GM12873 (cell line): ENCODE data around the gene TCEANC2.

Experiments used
- CTCF ChIP-seq: IDR thresholded peaks from 2 replicates; pipeline ENCODE4 v1.5.1; 2012; ENCODE audit warnings: low read depth, mild to moderate bottlenecking, moderate library complexity, low read length, control low read depth; ENCODE audit not compliant: insufficient read depth; ENCODE audit errors: missing control alignments

Gene TCEANC2

GRCh38 chr1:54129858-54130257, 76.5 kb downstream of the TCEANC2 start:
- no peak for TF ChIP-seq CTCF

GRCh38 chr1:54131419-54131818, 78.0 kb downstream of the TCEANC2 start:
- TF ChIP-seq CTCF: no peak

- TF ChIP-seq CTCF: no peak
These were observed 79.1 kb downstream of the TCEANC2 start for GRCh38 chr1:54132495-54132894.

GRCh38 chr1:54134295-54134694, 80.9 kb downstream of the TCEANC2 start:
- no peak for TF ChIP-seq CTCF

GRCh38 chr1:54135436-54136120, 82.2 kb downstream of the TCEANC2 start:
- TF ChIP-seq CTCF: no peak

GRCh38 chr1:54136269-54136896, 83.0 kb downstream of the TCEANC2 start:
- TF ChIP-seq CTCF: no peak

GRCh38 chr1:54136963-54137533, 83.6 kb downstream of the TCEANC2 start:
- TF ChIP-seq CTCF: no peak
